Bronchus fibroblast of lung (primary cell): ENCODE data around the gene KLF14. TPM values are rescaled to one million over a fixed set of nuclear protein-coding genes. Genes with fewer than 3 reads are reported as not detected.

Experiments
- total RNA-seq: library from RNA; depleted of rRNA; stranded (reverse); fragments of >200 nt; gene quantifications from 2 replicates; pipeline ENCODE4 v1.2.3, GENCODE V29; 2015

KLF14 gene
- total RNA-seq, result not detected in 2 replicates

DNA sequence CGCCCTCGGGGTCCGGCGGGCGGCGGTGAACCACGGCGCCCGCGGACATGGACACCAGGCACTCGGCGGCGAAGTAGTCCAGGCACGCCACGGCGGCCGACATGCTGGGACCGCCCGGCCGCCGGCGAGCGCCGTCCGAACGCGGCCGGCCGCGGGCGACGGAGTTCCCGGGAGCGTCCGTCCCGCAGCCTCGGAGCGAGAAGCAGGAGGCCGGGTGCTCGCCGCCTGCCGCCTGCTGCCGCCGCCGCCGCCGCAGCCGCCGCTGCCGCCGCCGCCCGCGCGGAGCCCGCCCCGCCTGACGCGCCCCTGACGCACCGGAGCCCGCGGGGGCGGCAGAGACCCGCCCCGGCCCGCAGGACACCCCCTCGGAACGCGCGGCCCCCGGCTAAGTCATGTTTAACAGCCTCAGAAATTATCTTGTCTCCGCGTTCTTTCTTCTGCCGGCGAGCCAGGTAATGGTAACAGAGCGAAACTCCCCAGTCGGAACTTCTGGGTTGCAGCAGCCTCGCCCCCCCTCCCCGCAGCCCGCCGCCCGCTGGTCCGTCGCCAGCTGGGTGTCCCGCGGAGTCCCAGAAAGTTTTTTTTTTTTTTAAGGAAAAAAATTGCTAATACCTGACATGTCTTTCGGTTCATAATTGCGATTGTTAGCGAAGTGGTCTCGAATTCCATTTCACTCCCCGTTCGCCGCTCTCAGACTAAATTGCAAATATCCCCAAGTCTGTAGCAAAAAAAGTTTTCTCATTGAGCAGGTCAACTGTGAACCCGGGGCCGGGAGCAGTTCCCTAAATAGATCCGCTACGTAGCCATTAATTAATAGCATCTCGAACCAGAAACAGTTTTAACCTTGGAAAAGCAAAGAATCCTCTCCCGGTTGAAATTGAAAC, at the start of gene KLF14:
Gene KLF14, minus strand, starts transcription at position 277 of the 884 bp plus-strand sequence. Its CDS starts 174 bp downstream, at position 103.

Other genes starting within 250 kb of the KLF14 start
- 82.5 and 84.1 TPM in 2 replicates for gene MEST, start 242.1 kb downstream of the KLF14 start, total RNA-seq
- 23.3 and 23.9 TPM in 2 replicates for gene COPG2, start 65.5 kb downstream of the KLF14 start, total RNA-seq
- not detected in 2 replicates for gene TSGA13, start 47.7 kb downstream of the KLF14 start, total RNA-seq